Muscle of arm (tissue), 12 donors: Measurements from ENCODE around the gene SGSM2. TPM values are rescaled to one million over a fixed set of nuclear protein-coding genes. Genes with fewer than 3 reads are reported as not detected.

Source experiments
- DNase-seq: peaks from one replicate; pipeline ENCODE4 v3.0.0-alpha.2; 2013
- polyA plus RNA-seq, 12 donors: library from polyadenylated mRNA; unstranded; fragments of 120-200 nt; gene quantifications; one replicate each; pipeline ENCODE4 v1.2.1, GENCODE V29; 2013; ENCODE audit not compliant: insufficient read length in 12 of 12

SGSM2 gene
- polyA plus RNA-seq, 12 donors, result 34.4 to 71.3 (median 39.9) TPM; not detected in 1

GRCh38 chr17:2415081-2415480 is 77.8 kb downstream of the SGSM2 start:
- DNase-seq, result no peak

GRCh38 chr17:2416010-2416734 is 78.9 kb downstream of the SGSM2 start:
- peak; percentile 93 for DNase-seq

GRCh38 chr17:2418572-2418971 is 81.3 kb downstream of the SGSM2 start:
- DNase-seq, result no peak

- DNase-seq, result no peak
These were observed 82.2 kb downstream of the SGSM2 start for GRCh38 chr17:2419486-2419885.

- no peak for DNase-seq
These were observed 82.9 kb downstream of the SGSM2 start for GRCh38 chr17:2420176-2420575.

GRCh38 chr17:2421315-2422147 is 84.2 kb downstream of the SGSM2 start:
- no peak for DNase-seq

- DNase-seq, result no peak
These were observed 86.0 kb downstream of the SGSM2 start for GRCh38 chr17:2423271-2423670.

- no peak for DNase-seq
These were observed 89.9 kb downstream of the SGSM2 start for GRCh38 chr17:2427215-2427614.

- no peak for DNase-seq
These were observed 90.6 kb downstream of the SGSM2 start for GRCh38 chr17:2427910-2428309.

Other genes with a start within 250 kb of the SGSM2 start
- gene SMG6, start 33.7 kb upstream of the SGSM2 start, polyA plus RNA-seq, result 10 to 100 TPM in 11 of 12 donors, not detected in 1; 12.2 to 33.6 (median 18.2) TPM
- gene SRR, start 33.6 kb upstream of the SGSM2 start, polyA plus RNA-seq, result 10 to 100 TPM in 11 of 12 donors, not detected in 1; 14.2 to 46.0 (median 20.7) TPM
- gene TSR1, start 1.0 kb upstream of the SGSM2 start, polyA plus RNA-seq, result 10 to 100 TPM in 11 of 12 donors, not detected in 1; 26.7 to 41.9 (median 38.8) TPM
- 10 to 100 TPM in 10 of 12 donors, 1 to 10 TPM in 1, not detected in 1; 9.5 to 26.0 (median 14.5) TPM for gene MNT, start 63.6 kb downstream of the SGSM2 start, polyA plus RNA-seq
- gene METTL16, start 174.4 kb downstream of the SGSM2 start, polyA plus RNA-seq, result 10 to 100 TPM; 10.8 to 74.4 (median 23.7) TPM